Measurements from ENCODE around the gene NUDT13. TPM values are rescaled to one million over a fixed set of nuclear protein-coding genes. Genes with fewer than 3 reads are reported as not detected.

Gene NUDT13
- 1 to 10 TPM; 1.6 to 1.7 TPM for total RNA-seq

GRCh38 chr10:73110345-73110849 lies at the start of gene NUDT13:
NUDT13 (plus strand) TSS chr10:73110455; CDS start chr10:73114366, 3,911 bp downstream.
- DNase-seq (peak; percentile 58), ATAC-seq (peak; percentile 84)
- Mint-ChIP-seq H3K4me3 (peak within 1 kb of the TSS; percentile 82), H3K27ac (peak within 1 kb of the TSS; percentile 90), H3K4me1 (ENCODE audit: low read depth) (peaks cover 15% of the 10 kb centered on the region), H3K36me3 (ENCODE audit: low read depth) (peaks cover 31% of the 10 kb centered on the region), H3K27me3 (ENCODE audit: low read depth) (no peaks in the 10 kb centered on the region), H3K9me3 (ENCODE audit: insufficient read depth) (peaks cover 3% of the 10 kb centered on the region)
- ChIA-PET CTCF (interaction anchor here (1.0 to 3.2 kb wide), 5 partner anchors 11 to 50 kb away, joined by 3 to 36 read pairs (median 8); partner anchors contain the start of gene P4HA1), POLR2A (interaction anchor here (0.6 to 2.2 kb wide), 6 partner anchors 8 to 19 kb away, joined by 3 to 9 read pairs (median 4); partner anchors contain the start of gene P4HA1)

- Mint-ChIP-seq H3K9me3 (ENCODE audit: insufficient read depth) (no peaks in the 10 kb centered on the region), H3K4me3 (no peak overlapping the region), H3K27me3 (ENCODE audit: low read depth) (no peaks in the 10 kb centered on the region), H3K36me3 (ENCODE audit: low read depth) (peaks cover 33% of the 10 kb centered on the region), H3K4me1 (ENCODE audit: low read depth) (peaks cover 11% of the 10 kb centered on the region), H3K27ac (no peak overlapping the region)
- ChIA-PET CTCF (interaction anchor here (0.7 to 4.3 kb wide), 16 partner anchors 9 to 696 kb away, joined by 3 to 27 read pairs (median 5); partner anchors contain the start of genes DNAJC9, NUDT13 and P4HA1), POLR2A (no interaction called here)
- DNase-seq, result no peak
- peak; percentile 53 for ATAC-seq
Observed at GRCh38 chr10:73060738-73061635, 49.3 kb upstream of the NUDT13 start.

GRCh38 chr10:73061743-73062142 lies 48.5 kb upstream of the NUDT13 start:
- CTCF ChIA-PET, result interaction anchor here (0.7 to 4.3 kb wide), 16 partner anchors 8 to 697 kb away, joined by 3 to 27 read pairs (median 5); partner anchors contain the start of genes DNAJC9, NUDT13 and P4HA1
- POLR2A ChIA-PET, result no interaction called here
- peaks cover 11% of the 10 kb centered on the region for H3K4me1 Mint-ChIP-seq (ENCODE audit: low read depth)
- H3K9me3 Mint-ChIP-seq (ENCODE audit: insufficient read depth), result no peaks in the 10 kb centered on the region
- DNase-seq, result no peak
- no peaks in the 10 kb centered on the region for H3K27me3 Mint-ChIP-seq (ENCODE audit: low read depth)
- H3K27ac Mint-ChIP-seq, result no peak overlapping the region
- no peak for ATAC-seq
- H3K4me3 Mint-ChIP-seq, result no peak overlapping the region
- H3K36me3 Mint-ChIP-seq (ENCODE audit: low read depth), result peaks cover 35% of the 10 kb centered on the region

- ATAC-seq (no peak), DNase-seq (no peak)
- H3K27ac Mint-ChIP-seq, result no peak overlapping the region
- no peaks in the 10 kb centered on the region for H3K9me3 Mint-ChIP-seq (ENCODE audit: insufficient read depth)
- ChIA-PET POLR2A (no interaction called here), CTCF (no interaction called here)
- no peaks in the 10 kb centered on the region for H3K27me3 Mint-ChIP-seq (ENCODE audit: low read depth)
- peaks cover 8% of the 10 kb centered on the region for H3K4me1 Mint-ChIP-seq (ENCODE audit: low read depth)
- H3K4me3 Mint-ChIP-seq, result no peak overlapping the region
- peaks cover 37% of the 10 kb centered on the region for H3K36me3 Mint-ChIP-seq (ENCODE audit: low read depth)
Observed at GRCh38 chr10:73065441-73065840, 44.8 kb upstream of the NUDT13 start.

- peaks cover 40% of the 10 kb centered on the region for H3K36me3 Mint-ChIP-seq (ENCODE audit: low read depth)
- peaks cover 8% of the 10 kb centered on the region for H3K4me1 Mint-ChIP-seq (ENCODE audit: low read depth)
- ChIA-PET CTCF (interaction anchor here (0.6 kb wide), 1 partner anchor 337 kb away, joined by 3 read pairs; no protein-coding TSS in a partner anchor), POLR2A (no interaction called here)
- no peaks in the 10 kb centered on the region for H3K9me3 Mint-ChIP-seq (ENCODE audit: insufficient read depth)
- no peaks in the 10 kb centered on the region for H3K27me3 Mint-ChIP-seq (ENCODE audit: low read depth)
- no peak overlapping the region for H3K4me3 Mint-ChIP-seq
- no peak for ATAC-seq
- no peak for DNase-seq
- no peak overlapping the region for H3K27ac Mint-ChIP-seq
Observed at GRCh38 chr10:73073627-73074026, 36.6 kb upstream of the NUDT13 start.

GRCh38 chr10:73075829-73076228 lies 34.4 kb upstream of the NUDT13 start:
- Mint-ChIP-seq H3K27me3 (ENCODE audit: low read depth) (no peaks in the 10 kb centered on the region), H3K27ac (no peak overlapping the region), H3K9me3 (ENCODE audit: insufficient read depth) (no peaks in the 10 kb centered on the region), H3K36me3 (ENCODE audit: low read depth) (peaks cover 35% of the 10 kb centered on the region), H3K4me1 (ENCODE audit: low read depth) (peaks cover 13% of the 10 kb centered on the region), H3K4me3 (no peak overlapping the region)
- DNase-seq (no peak), ATAC-seq (no peak)
- POLR2A ChIA-PET, result no interaction called here
- CTCF ChIA-PET, result interaction anchor here (0.6 to 1.2 kb wide), 3 partner anchors 8 to 84 kb away, joined by 3 to 5 read pairs (median 3); no protein-coding TSS in a partner anchor

- Mint-ChIP-seq H3K27ac (peak overlapping the region; percentile 75), H3K36me3 (ENCODE audit: low read depth) (peaks cover 31% of the 10 kb centered on the region), H3K27me3 (ENCODE audit: low read depth) (no peaks in the 10 kb centered on the region), H3K9me3 (ENCODE audit: insufficient read depth) (no peaks in the 10 kb centered on the region), H3K4me3 (no peak overlapping the region), H3K4me1 (ENCODE audit: low read depth) (peaks cover 13% of the 10 kb centered on the region)
- ChIA-PET CTCF (interaction anchor here (1.3 to 4.5 kb wide), 4 partner anchors 15 to 21 kb away, joined by 3 to 27 read pairs (median 6); partner anchors contain the start of gene P4HA1), POLR2A (interaction anchor here (2.1 kb wide), 1 partner anchor 20 kb away, joined by 9 read pairs; the partner anchor contains the start of gene P4HA1)
- DNase-seq (no peak), ATAC-seq (no peak)
Observed at GRCh38 chr10:73076360-73077183, 33.7 kb upstream of the NUDT13 start.

GRCh38 chr10:73079779-73080541 lies 30.3 kb upstream of the NUDT13 start:
- Mint-ChIP-seq H3K27ac (no peak overlapping the region), H3K4me1 (ENCODE audit: low read depth) (peaks cover 13% of the 10 kb centered on the region)

GRCh38 chr10:73083221-73083620 lies 27.0 kb upstream of the NUDT13 start:
- Mint-ChIP-seq H3K27ac (no peak overlapping the region), H3K4me1 (ENCODE audit: low read depth) (peaks cover 12% of the 10 kb centered on the region), H3K9me3 (ENCODE audit: insufficient read depth) (no peaks in the 10 kb centered on the region), H3K36me3 (ENCODE audit: low read depth) (peaks cover 17% of the 10 kb centered on the region), H3K4me3 (no peak overlapping the region), H3K27me3 (ENCODE audit: low read depth) (no peaks in the 10 kb centered on the region)
- CTCF ChIA-PET, result interaction anchor here (1.0 to 2.1 kb wide), 4 partner anchors 8 to 22 kb away, joined by 3 to 6 read pairs (median 6); no protein-coding TSS in a partner anchor
- DNase-seq (no peak), ATAC-seq (no peak)
- POLR2A ChIA-PET, result no interaction called here

More at GRCh38 chr10:73079779-73080541, 30.3 kb upstream of the NUDT13 start:
- Mint-ChIP-seq H3K9me3 (ENCODE audit: insufficient read depth) (no peaks in the 10 kb centered on the region), H3K36me3 (ENCODE audit: low read depth) (peaks cover 13% of the 10 kb centered on the region), H3K4me3 (no peak overlapping the region), H3K27me3 (ENCODE audit: low read depth) (no peaks in the 10 kb centered on the region)
- DNase-seq (no peak), ATAC-seq (no peak)
- ChIA-PET CTCF (interaction anchor here (1.0 to 4.5 kb wide), 5 partner anchors 12 to 79 kb away, joined by 3 to 27 read pairs (median 4); no protein-coding TSS in a partner anchor), POLR2A (interaction anchor here (2.2 kb wide), 1 partner anchor 16 kb away, joined by 13 read pairs; the partner anchor contains the start of gene P4HA1)

- CTCF ChIA-PET, result interaction anchor here (0.8 to 2.1 kb wide), 3 partner anchors 9 to 23 kb away, joined by 4 to 6 read pairs (median 5); partner anchors contain the start of gene P4HA1
- ATAC-seq, result no peak
- H3K27ac Mint-ChIP-seq, result no peak overlapping the region
Observed at GRCh38 chr10:73084209-73084608, 26.0 kb upstream of the NUDT13 start.

More at GRCh38 chr10:73084209-73084608, 26.0 kb upstream of the NUDT13 start:
- no peak for DNase-seq
- peaks cover 20% of the 10 kb centered on the region for H3K4me1 Mint-ChIP-seq (ENCODE audit: low read depth)
- no peak overlapping the region for H3K4me3 Mint-ChIP-seq
- peaks cover 24% of the 10 kb centered on the region for H3K36me3 Mint-ChIP-seq (ENCODE audit: low read depth)
- POLR2A ChIA-PET, result no interaction called here
- no peaks in the 10 kb centered on the region for H3K27me3 Mint-ChIP-seq (ENCODE audit: low read depth)
- H3K9me3 Mint-ChIP-seq (ENCODE audit: insufficient read depth), result no peaks in the 10 kb centered on the region
